ENCODE results near the gene ANKS3. TPM values are rescaled to one million over a fixed set of nuclear protein-coding genes. Genes with fewer than 3 reads are reported as not detected.

ANKS3 gene
- total and polyA plus RNA-seq, 2 donors (not counting 3 experiments of a cell fraction or from before 2014, with no cell fraction given) = 13.9 to 24.0 TPM

DNA sequence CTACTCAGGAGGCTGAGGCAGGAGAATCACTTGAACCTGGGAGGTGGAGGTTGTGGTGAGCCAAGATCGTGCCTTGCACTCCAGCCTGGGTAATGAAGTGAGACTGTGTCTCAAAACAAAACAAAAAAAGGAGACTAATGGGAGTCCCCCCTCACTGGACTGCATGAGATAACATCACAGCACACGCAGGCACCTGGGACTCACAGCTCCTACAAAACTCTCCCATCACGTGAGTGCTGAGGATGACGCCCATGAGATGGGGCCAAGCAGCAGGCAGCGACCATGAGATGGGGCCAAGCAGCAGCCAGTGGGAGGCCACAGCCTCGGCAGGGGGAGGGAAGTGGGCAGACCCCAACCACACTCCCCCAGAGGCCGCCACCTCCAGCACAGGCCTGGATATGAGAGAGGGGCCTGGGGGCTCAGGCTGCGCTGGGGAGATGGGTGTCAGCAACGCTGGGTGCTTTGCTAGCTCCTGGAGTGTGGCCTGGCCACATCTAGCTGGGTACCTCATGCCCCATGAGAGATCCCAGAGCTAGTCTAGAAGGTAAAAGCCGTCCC lies 15.7 kb upstream of the ANKS3 start:
- Histone ChIP-seq H3K4me2 (ENCODE audit: insufficient read depth, low read length) (no peak overlapping the region), H3K9me1 (replicated peaks; ENCODE audit: control insufficient read depth, extremely low read depth, insufficient read depth, low read length) (no peaks in the 10 kb centered on the region), H3K27me3 (ENCODE audit: control insufficient read depth in 2 of 2, insufficient read depth in 2 of 2, low read length in 2 of 2) (no peaks in the 10 kb centered on the region), H3K27ac (ENCODE audit: insufficient read depth, low read depth, low read length) (no peak overlapping the region), H3K9ac (replicated peaks; ENCODE audit: extremely low read depth, insufficient read depth, low read length) (no peak overlapping the region), H3K4me1 (ENCODE audit: control insufficient read depth, extremely low read depth, insufficient read depth, low read length) (no peaks in the 10 kb centered on the region), H3K79me2 (ENCODE audit: control insufficient read depth, insufficient read depth, low read length) (no peaks in the 10 kb centered on the region), H3K36me3 (ENCODE audit: control insufficient read depth in 2 of 2, extremely low read depth in 1 of 2, insufficient read depth in 2 of 2, low read length in 2 of 2) (peaks cover 3 to 22% of the 10 kb centered on the region in 2 experiments), H4K20me1 (replicated peaks; ENCODE audit: control insufficient read depth, extremely low read depth, insufficient read depth, low read length) (no peaks in the 10 kb centered on the region), H3K9me3 (replicated peaks; ENCODE audit: control insufficient read depth, insufficient read depth, low read length) (no peaks in the 10 kb centered on the region), H2AFZ (ENCODE audit: low read depth, low read length) (no peak overlapping the region), H3K4me3 (replicated peaks in 1 of 3; ENCODE audit: insufficient read depth in 1 of 3, low read depth in 1 of 3, low read length in 3 of 3) (no peak overlapping the region)
- DNase-seq (ENCODE audit: low read depth, low spot score) (no peak), FAIRE-seq (no peak)
- no TSS peak for BruUV-seq (replicated peaks)
- POLR2A ChIA-PET = interaction anchor here (0.6 kb wide), 1 partner anchor 102 kb away, joined by 4 read pairs; no protein-coding TSS in a partner anchor
- TF ChIP-seq, protein P1, sequence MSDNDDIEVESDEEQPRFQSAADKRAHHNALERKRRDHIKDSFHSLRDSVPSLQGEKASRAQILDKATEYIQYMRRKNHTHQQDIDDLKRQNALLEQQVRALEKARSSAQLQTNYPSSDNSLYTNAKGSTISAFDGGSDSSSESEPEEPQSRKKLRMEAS (IDR thresholded peaks at IDR 0.05; ENCODE audit: insufficient read depth, insufficient read length) = no peak
- TF ChIP-seq MYC (IDR thresholded peaks at IDR 0.05; ENCODE audit: low read depth, low read length) = no peak
- no peak for TF ChIP-seq POLR2A (IDR thresholded peaks at IDR 0.05; ENCODE audit: low read depth, low read length)
- TF ChIP-seq, protein P2, sequence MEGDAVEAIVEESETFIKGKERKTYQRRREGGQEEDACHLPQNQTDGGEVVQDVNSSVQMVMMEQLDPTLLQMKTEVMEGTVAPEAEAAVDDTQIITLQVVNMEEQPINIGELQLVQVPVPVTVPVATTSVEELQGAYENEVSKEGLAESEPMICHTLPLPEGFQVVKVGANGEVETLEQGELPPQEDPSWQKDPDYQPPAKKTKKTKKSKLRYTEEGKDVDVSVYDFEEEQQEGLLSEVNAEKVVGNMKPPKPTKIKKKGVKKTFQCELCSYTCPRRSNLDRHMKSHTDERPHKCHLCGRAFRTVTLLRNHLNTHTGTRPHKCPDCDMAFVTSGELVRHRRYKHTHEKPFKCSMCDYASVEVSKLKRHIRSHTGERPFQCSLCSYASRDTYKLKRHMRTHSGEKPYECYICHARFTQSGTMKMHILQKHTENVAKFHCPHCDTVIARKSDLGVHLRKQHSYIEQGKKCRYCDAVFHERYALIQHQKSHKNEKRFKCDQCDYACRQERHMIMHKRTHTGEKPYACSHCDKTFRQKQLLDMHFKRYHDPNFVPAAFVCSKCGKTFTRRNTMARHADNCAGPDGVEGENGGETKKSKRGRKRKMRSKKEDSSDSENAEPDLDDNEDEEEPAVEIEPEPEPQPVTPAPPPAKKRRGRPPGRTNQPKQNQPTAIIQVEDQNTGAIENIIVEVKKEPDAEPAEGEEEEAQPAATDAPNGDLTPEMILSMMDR (IDR thresholded peaks at IDR 0.05; ENCODE audit: extremely low read depth in 1 of 2, insufficient read depth in 1 of 2, low read depth in 1 of 2, low read length in 2 of 2) = no peak
- no peak for TF ChIP-seq GATA2 (IDR thresholded peaks at IDR 0.05; ENCODE audit: insufficient read depth, insufficient read length, low read depth, low read length)
- no peak for TF ChIP-seq POLR2AphosphoS5 (IDR thresholded peaks at IDR 0.05; ENCODE audit: insufficient read depth, low read depth, low read length)
- TF ChIP-seq JUN (IDR thresholded peaks at IDR 0.05; ENCODE audit: borderline replicate concordance, insufficient read depth, insufficient read length, low read depth) = no peak
- no peak for TF ChIP-seq FOS (IDR thresholded peaks at IDR 0.05; ENCODE audit: borderline replicate concordance, insufficient read depth, low read length)
- no peak for TF ChIP-seq EZH2 (IDR thresholded peaks at IDR 0.05; ENCODE audit: borderline replicate concordance, low read depth, low read length, severe bottlenecking)
- dilution Hi-C loops (cut with MboI; ENCODE audit: extremely low pct_ligation_motif_present, low sequenced_read_pairs) (no loop called here), intact Hi-C loops (cut with micrococcal nuclease) (no loop called here)
- CTCF ChIA-PET = no interaction called here
